Glutamatergic neuron (in vitro differentiated cells): Measurements from ENCODE around the gene LCP2. TPM values are rescaled to one million over a fixed set of nuclear protein-coding genes. Genes with fewer than 3 reads are reported as not detected.

Experiments used
- DNase-seq: peaks from one replicate; pipeline ENCODE4 v3.0.0; 2022
- H3K27ac Mint-ChIP-seq: one replicate; pipeline ENCODE4 v1.8.0; 2020; ENCODE audit warnings: mild to moderate bottlenecking, mixed read lengths, inconsistent platforms; ENCODE audit not compliant: unreplicated experiment
- H3K27me3 Mint-ChIP-seq: one replicate; pipeline ENCODE4 v1.8.0; 2020; ENCODE audit warnings: mild to moderate bottlenecking, moderate library complexity, mixed read lengths, inconsistent platforms; ENCODE audit not compliant: unreplicated experiment
- H3K36me3 Mint-ChIP-seq: one replicate; pipeline ENCODE4 v1.8.0; 2020; ENCODE audit warnings: mild to moderate bottlenecking, mixed read lengths, inconsistent platforms; ENCODE audit not compliant: unreplicated experiment
- H3K4me1 Mint-ChIP-seq: one replicate; pipeline ENCODE4 v1.8.0; 2020; ENCODE audit warnings: mild to moderate bottlenecking, low read depth, mixed read lengths, inconsistent platforms; ENCODE audit not compliant: unreplicated experiment
- H3K4me3 Mint-ChIP-seq: one replicate; pipeline ENCODE4 v1.8.0; 2020; ENCODE audit warnings: mild to moderate bottlenecking, mixed read lengths, inconsistent platforms; ENCODE audit not compliant: unreplicated experiment
- H3K9me3 Mint-ChIP-seq: one replicate; pipeline ENCODE4 v1.8.0; 2020; ENCODE audit warnings: mild to moderate bottlenecking, moderate library complexity, mixed read lengths, inconsistent platforms; ENCODE audit not compliant: unreplicated experiment
- CTCF ChIP-seq: fragments of 200-600 bp; sonication (generic); IDR thresholded peaks from one replicate; pipeline ENCODE4 v1.5.0; 2021; ENCODE audit not compliant: partially characterized antibody, unreplicated experiment
- total RNA-seq: library from RNA; stranded (reverse); fragmentation: NEBNext Ultra II Directional; extraction: Animal tissue kit (Norgen Biotek cat#: 25700); gene quantifications from one replicate; pipeline ENCODE4 v1.2.1, GENCODE V29; 2021; ENCODE audit not compliant: unreplicated experiment

Gene LCP2
- total RNA-seq, 1 donor from 2014 or later, result not detected

- Mint-ChIP-seq H3K9me3 (peaks cover 3% of the 10 kb centered on the region), H3K27me3 (peaks cover 6% of the 10 kb centered on the region), H3K4me3 (no peak overlapping the region), H3K27ac (no peak overlapping the region), H3K4me1 (no peaks in the 10 kb centered on the region), H3K36me3 (peaks cover 19% of the 10 kb centered on the region)
- no peak for DNase-seq
- no peak for TF ChIP-seq CTCF
Measured at GRCh38 chr5:170286386-170286925, 11.1 kb downstream of the LCP2 start.

GRCh38 chr5:170285181-170285580 is 12.4 kb downstream of the LCP2 start:
- H3K9me3 Mint-ChIP-seq, result peaks cover 3% of the 10 kb centered on the region
- no peak overlapping the region for H3K27ac Mint-ChIP-seq
- TF ChIP-seq CTCF, result no peak
- H3K4me1 Mint-ChIP-seq, result no peaks in the 10 kb centered on the region
- peaks cover 2% of the 10 kb centered on the region for H3K27me3 Mint-ChIP-seq
- no peak for DNase-seq
- H3K36me3 Mint-ChIP-seq, result peaks cover 19% of the 10 kb centered on the region
- no peak overlapping the region for H3K4me3 Mint-ChIP-seq

- H3K9me3 Mint-ChIP-seq, result peaks cover 3% of the 10 kb centered on the region
- TF ChIP-seq CTCF, result no peak
- no peak overlapping the region for H3K27ac Mint-ChIP-seq
- no peak for DNase-seq
- no peak overlapping the region for H3K4me3 Mint-ChIP-seq
- peaks cover 19% of the 10 kb centered on the region for H3K36me3 Mint-ChIP-seq
- no peaks in the 10 kb centered on the region for H3K4me1 Mint-ChIP-seq
- peaks cover 2% of the 10 kb centered on the region for H3K27me3 Mint-ChIP-seq
Measured at GRCh38 chr5:170284231-170284630, 13.3 kb downstream of the LCP2 start.

- no peak overlapping the region for H3K4me3 Mint-ChIP-seq
- no peaks in the 10 kb centered on the region for H3K9me3 Mint-ChIP-seq
- H3K27me3 Mint-ChIP-seq, result peaks cover 2% of the 10 kb centered on the region
- H3K36me3 Mint-ChIP-seq, result peaks cover 19% of the 10 kb centered on the region
- TF ChIP-seq CTCF, result no peak
- no peak overlapping the region for H3K27ac Mint-ChIP-seq
- no peaks in the 10 kb centered on the region for H3K4me1 Mint-ChIP-seq
- DNase-seq, result no peak
Measured at GRCh38 chr5:170283296-170283695, 14.3 kb downstream of the LCP2 start.

GRCh38 chr5:170280011-170280493 is 17.5 kb downstream of the LCP2 start:
- no peak overlapping the region for H3K27ac Mint-ChIP-seq
- no peak for TF ChIP-seq CTCF
- H3K27me3 Mint-ChIP-seq, result peaks cover 3% of the 10 kb centered on the region
- H3K4me3 Mint-ChIP-seq, result no peak overlapping the region
- no peaks in the 10 kb centered on the region for H3K4me1 Mint-ChIP-seq
- no peaks in the 10 kb centered on the region for H3K9me3 Mint-ChIP-seq
- no peak for DNase-seq
- peaks cover 5% of the 10 kb centered on the region for H3K36me3 Mint-ChIP-seq
